ENCODE measurements around the gene ZNF669.
"Not testable (repeated sequence)": the region's sequence is repeated elsewhere in the genome, so short reads cannot be mapped to it uniquely, and the experiment has no call there.

Gene ZNF669

GRCh38 chr1:247103859-247104591, at the start of gene ZNF669:
ZNF669 (minus strand) TSS chr1:247104356; CDS start chr1:247104199, 157 bp downstream.
- DNase-seq (ENCODE audit: insufficient read length, low spot score) = peak; percentile 88
- FAIRE-seq = peak; percentile 90

DNA sequence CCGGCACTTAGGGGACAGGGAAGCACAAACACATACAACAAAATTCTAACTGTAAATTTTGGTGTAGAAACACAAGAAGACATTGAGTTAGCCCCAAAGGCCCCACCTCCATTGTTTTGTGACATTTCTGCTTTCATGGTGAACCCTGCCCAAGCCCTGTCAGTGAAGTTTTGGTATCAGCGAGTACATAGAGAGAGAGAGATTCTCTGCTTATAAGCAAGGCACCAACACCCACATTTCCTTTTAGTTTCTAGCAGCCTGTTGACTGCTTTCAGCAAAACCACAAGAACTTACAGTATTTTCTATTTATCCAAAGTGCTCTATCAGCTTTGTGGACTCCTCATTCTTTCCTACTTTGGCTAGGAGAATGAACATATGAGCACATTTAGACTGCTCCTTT, 43.6 kb upstream of the ZNF669 start:
- no peak for FAIRE-seq
- DNase-seq (ENCODE audit: insufficient read length, low spot score) = no peak

DNA sequence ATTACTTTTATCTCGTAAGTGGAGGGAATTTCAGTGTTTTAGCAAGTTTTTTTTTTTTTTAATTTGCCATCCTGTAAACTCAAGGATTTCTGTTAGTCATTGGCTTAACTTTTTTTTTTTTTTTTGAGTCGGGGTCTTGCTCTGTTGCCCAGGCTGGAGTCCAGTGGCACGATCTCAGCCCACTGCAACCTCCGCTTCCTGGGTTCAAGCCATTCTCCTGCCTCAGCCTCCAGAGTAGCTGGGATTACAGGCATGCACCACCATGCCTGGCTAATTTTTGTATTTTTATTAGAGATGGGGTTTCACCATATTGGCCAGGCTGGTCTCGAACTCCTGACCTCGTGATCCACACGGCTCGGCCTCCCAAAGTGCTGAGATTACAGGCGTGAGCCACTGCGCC, 43.0 kb upstream of the ZNF669 start:
- FAIRE-seq; DNase-seq (ENCODE audit: insufficient read length, low spot score): not testable (repeated sequence)

DNA sequence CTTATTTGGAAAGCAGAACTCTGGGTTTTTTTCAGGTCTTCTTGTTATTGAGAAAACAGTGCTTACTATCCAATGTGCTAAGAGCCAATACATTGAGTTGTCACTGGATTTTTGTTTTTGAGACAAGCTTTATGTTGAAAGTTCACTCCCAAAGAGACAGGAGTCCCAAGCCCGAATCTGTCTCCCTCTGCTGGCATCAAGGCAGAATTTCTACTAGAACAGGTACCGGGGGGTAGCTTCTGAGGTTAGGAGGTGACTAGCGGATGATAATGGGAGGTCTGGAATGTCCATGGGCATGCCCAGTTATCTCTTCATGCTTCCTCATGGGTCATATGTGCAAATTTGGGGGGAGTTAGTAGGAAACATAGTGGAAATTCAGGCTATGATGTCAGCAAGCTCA, 42.5 kb upstream of the ZNF669 start:
- DNase-seq (ENCODE audit: insufficient read length, low spot score) (no peak), FAIRE-seq (no peak)

DNA sequence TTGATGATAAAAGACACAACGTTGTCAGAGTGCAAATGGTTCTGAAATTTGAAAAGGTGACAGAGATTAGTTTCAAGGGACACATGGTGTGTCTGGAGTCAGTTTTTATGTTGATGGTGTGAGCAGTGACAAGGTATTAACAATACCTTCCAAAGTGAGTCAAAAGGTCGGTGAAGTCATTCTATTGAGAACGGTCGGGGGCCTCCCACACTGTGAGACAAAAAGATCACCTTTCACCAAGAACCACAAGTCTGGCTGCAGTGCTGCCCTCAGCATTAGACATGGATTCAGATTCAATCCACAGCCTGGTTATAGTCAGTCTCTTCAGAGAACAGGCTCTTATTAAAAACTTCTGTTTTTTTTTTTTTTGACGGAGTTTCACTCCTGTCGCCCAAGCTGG, 41.1 kb upstream of the ZNF669 start:
- no peak for FAIRE-seq
- DNase-seq (ENCODE audit: insufficient read length, low spot score) = no peak

GRCh38 chr1:247139557-247139956, 35.4 kb upstream of the ZNF669 start:
- DNase-seq (ENCODE audit: insufficient read length, low spot score); FAIRE-seq: not testable (repeated sequence)

DNA sequence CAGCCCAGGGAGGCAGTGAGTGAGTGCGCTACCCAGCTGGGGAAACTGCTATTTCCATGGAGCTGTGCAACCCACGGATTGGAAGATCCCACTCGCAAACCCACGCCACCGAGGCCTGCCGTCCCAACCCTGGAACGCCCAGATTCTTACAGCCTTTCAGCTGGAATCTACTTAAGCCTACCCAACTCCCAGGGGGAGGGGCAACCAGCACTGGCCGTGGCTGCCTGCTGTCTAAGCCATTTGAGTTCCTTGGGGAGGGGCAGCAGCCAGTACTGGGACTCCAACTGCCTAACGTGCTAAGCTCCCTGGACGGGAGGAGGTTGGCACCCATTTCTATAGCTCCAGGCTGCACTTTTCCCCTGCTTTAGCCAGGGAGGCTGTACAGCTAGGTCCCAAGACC, 27.1 kb upstream of the ZNF669 start:
- no peak for DNase-seq (ENCODE audit: insufficient read length, low spot score)
- no peak for FAIRE-seq

DNA sequence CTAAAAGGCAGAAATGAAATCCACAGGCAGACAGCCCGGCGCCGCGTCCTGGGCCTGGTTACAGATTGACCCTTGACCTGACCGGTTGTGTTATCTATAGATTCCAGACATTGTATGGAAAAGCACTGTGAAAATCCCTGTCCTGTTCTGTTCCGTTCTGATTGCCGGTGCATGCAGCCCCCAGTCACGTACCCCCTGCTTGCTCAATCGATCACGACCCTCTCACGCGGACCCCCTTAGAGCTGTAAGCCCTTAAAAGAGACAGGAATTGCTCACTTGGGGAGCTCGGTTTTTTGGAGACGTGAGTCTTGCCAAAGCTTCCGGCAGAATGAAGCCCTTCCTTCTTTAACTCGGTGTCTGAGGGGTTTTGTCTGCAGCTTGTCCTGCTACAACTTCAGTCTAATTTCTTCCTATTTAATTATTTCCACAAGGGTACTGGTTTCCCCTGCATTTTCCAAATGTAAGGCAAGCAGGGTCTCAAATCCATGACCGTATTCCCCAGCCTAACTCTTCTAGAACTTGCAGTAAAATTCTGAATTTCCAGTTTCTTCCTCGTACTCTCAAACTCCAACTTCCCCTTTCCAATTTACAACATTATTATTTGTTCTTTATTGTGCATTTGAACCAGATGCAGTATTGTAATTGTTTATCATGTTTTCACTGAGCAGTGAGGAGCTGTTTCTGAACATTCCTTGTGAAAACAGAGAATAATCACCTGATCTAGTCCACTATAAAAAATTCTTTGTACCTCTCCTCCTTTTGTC, 23.5 kb upstream of the ZNF669 start:
- peak; percentile 83 for FAIRE-seq

DNA sequence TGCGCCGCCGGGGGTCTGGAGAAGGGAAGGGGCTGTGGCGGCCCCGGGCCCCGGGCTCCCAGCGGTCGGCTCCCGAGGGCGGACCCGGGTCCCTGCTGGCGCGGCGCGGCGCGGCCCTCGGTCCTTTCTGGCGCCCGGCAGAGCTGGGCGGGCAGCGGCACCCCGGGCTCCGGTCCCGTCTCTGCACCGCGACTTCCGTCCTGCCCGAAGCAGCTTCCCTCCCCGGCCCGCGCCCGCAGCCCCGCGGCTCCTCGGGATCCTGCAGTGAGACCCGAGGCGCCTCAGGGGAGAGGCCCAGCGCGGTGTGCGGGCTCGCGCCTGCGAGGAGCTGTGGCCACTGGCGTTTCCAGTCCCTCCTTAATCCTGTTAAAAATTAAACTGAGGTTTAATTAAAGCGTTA, 22.4 kb upstream of the ZNF669 start:
- FAIRE-seq = peak; percentile 73
- not testable (repeated sequence) for DNase-seq (ENCODE audit: insufficient read length, low spot score)

More for the DNA sequence above, 23.5 kb upstream of the ZNF669 start:
- not testable (repeated sequence) for DNase-seq (ENCODE audit: insufficient read length, low spot score)

- FAIRE-seq = peak; percentile 95
- not testable (repeated sequence) for DNase-seq (ENCODE audit: insufficient read length, low spot score)
Measured at GRCh38 chr1:247126166-247126565, 22.0 kb upstream of the ZNF669 start.

DNA sequence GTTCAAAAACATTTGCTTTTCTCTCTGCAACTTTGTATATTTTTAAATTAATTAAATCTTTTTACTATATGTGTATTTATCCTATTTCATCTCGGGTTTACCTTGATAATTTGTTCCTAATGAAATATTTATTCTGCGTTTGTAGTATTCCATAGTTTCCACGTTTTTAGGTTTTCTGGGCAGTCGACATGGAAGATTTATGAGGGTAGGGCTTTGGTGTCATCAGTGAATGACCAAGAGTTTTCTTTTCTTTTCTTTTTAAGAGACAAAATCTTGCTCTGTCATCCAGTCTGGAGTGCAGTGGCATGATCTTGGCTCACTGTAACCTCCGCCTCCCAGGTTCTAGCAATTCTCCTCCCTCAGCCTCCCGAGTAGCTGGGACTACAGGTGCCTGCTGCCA, 17.2 kb upstream of the ZNF669 start:
- FAIRE-seq (no peak), DNase-seq (ENCODE audit: insufficient read length, low spot score) (no peak)

DNA sequence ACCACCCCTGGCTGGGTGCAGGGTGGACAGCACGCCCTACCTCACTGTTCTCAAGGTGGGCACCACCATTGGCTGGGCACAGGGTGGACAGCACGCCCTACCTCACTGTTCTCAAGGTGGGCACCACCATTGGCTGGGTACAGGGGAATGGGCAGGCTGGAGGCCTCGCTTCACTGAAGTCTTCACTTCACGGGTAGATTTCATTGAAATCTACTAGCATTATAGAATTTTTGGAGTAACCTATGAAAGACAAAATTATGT, 16.2 kb upstream of the ZNF669 start:
- not testable (repeated sequence) for FAIRE-seq; DNase-seq (ENCODE audit: insufficient read length, low spot score)

- no peak for DNase-seq (ENCODE audit: insufficient read length, low spot score)
- no peak for FAIRE-seq
Measured at GRCh38 chr1:247119600-247120407, 15.6 kb upstream of the ZNF669 start.

DNA sequence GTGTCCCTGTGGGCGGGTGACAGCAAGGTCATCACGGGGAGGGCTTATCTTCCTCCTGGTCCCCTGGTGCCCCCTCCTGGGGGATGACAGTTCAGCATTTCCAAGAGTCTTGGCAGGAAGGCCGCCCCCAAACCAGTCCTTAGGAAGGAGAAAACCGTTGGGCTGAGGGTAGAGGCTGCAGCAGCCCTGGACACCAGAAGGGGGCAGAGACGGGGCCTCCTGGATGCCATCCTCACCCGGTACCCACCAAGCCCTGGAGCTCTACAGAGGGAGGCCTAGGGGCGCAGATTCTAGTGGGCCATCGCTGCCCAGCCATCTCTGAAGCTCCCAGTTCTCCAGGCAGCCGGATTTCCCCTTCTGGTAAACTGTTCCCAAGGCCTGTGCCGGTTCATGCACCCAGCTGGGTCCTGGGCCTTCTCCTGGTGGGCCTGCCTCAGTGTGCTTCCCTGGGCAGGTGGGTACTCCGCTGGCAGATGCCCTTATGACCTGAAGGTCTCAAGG, 14.8 kb upstream of the ZNF669 start:
- no peak for DNase-seq (ENCODE audit: insufficient read length, low spot score)
- FAIRE-seq = no peak

- no peak for DNase-seq (ENCODE audit: insufficient read length, low spot score)
- no peak for FAIRE-seq
Measured at GRCh38 chr1:247115545-247115944, 11.4 kb upstream of the ZNF669 start.

- no peak for DNase-seq (ENCODE audit: insufficient read length, low spot score)
- no peak for FAIRE-seq
Measured at GRCh38 chr1:247115141-247115510, 11.0 kb upstream of the ZNF669 start.

DNA sequence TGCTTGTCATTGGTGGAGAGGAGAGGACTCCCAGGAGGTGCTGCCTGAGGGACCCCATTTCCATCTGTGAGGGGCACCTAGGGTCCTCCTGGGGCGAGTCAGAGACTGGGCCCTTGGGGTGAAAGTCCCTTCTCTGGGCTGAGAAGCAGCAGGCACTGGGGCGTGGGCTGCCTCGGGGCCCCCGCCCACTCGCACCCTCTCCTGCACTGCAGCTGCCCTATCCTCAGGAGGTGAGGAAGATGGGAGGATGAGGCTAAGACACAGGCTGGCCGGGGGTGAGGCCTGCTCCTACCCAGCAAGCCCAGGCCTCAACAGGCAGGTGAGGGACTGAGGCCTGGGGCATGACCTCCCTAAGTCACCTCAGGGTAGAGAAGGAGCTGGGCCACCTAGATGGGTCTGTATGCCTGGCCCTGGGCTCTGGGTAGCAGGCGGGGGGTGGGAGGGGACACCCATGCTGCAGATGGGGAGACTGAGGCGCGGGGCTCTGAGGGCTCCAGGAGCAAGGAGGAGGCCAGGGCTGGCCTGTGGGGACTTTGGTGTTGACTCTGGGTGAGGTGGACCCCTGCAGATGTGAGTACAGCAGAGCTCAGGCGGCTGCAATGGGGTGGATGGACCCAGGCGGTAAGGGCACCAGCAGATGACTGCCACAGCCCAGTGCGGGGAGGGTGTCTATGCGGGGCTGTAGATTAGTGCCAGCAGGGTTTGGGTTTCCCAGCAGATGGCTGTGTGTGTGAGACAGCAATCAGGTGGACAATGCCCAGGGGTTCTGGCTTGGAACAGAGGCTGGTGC, 10.4 kb upstream of the ZNF669 start:
- no peak for DNase-seq (ENCODE audit: insufficient read length, low spot score)
- FAIRE-seq = no peak

DNA sequence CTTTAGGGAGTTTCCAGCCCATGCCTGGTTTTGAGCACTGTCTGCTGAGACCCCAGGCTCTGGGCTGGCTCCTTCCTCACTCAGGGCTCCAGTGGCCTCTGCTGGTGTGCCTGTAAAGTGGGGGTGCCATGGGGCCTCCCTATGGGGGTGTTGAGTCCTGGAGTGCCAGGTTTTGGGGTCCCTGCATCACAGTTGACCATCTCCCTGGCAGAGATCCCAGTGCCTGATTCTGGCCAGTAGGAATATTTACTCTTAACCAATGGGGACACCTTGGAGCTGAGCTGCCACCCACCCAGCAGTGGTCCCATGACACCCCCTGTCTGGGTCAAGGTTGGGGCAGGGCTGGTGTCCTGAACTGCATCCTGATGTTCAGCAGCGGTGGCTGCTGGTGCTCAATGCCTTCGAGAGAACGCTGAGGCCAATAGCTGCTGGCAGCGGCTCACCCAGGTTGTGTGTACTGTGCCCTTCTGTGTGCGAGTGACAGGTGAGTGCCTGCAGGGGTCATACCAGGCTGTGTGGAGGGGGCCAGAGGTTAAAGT, 9.6 kb upstream of the ZNF669 start:
- FAIRE-seq = no peak

DNA sequence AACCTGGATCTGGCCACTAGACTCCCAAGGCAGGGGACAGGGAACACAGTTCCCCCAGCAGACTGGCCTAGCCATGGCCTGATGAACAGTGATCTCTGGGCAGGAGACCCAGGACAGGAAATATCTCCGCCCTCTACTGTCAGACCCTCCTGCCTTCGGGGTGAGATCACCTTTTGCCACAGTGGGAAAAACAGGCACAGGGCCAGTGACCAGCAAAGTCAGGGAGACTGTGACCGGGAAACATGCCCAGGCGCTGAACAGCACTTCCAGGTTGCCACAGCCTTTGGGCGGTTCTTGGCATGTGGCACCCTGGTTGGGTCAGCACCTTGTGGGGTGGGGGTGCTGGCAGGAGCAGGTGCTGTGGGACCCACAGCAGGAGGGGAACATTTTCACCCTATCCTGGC, 8.9 kb upstream of the ZNF669 start:
- DNase-seq (ENCODE audit: insufficient read length, low spot score) = no peak
- no peak for FAIRE-seq

More for the DNA sequence above, 9.6 kb upstream of the ZNF669 start:
- no peak for DNase-seq (ENCODE audit: insufficient read length, low spot score)

DNA sequence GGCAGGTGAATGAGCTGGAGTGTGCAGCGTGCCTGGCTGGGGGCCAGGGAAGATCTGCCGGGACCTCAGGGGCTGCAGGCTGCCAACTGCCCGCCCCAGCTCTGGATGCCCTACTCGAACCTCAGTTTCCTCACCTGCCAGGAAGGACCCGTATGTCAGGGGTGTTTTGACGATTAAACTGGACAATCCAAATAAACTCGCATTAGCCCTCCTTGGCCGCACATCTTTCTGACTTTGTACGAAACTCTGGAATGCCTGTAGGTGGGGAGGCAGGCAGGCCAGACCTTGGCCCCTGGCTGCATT, 8.3 kb upstream of the ZNF669 start:
- no peak for FAIRE-seq
- no peak for DNase-seq (ENCODE audit: insufficient read length, low spot score)

Measured in GM19239 (cell line).